Measurements from ENCODE around the gene JHY.

Gene JHY

DNA sequence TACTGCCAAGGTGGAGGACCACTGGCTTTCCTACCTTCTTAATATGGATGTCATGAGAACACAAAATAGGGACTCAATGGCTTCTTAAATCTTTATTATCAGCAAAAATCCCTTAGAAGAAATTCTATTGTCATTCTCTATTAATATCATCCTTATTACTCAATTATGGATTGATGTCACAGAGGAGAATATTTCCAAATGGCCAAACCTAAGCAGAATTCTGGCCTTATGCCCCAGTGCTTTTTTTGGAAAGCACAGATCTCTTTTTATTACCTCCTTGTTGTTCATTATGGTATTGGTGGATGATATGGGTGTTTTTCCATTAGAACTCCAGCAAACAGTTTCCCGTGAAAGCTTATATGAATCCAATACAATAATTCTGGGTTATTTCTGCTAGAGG lies 34.4 kb upstream of the JHY start:
- TF ChIP-seq, protein P1, sequence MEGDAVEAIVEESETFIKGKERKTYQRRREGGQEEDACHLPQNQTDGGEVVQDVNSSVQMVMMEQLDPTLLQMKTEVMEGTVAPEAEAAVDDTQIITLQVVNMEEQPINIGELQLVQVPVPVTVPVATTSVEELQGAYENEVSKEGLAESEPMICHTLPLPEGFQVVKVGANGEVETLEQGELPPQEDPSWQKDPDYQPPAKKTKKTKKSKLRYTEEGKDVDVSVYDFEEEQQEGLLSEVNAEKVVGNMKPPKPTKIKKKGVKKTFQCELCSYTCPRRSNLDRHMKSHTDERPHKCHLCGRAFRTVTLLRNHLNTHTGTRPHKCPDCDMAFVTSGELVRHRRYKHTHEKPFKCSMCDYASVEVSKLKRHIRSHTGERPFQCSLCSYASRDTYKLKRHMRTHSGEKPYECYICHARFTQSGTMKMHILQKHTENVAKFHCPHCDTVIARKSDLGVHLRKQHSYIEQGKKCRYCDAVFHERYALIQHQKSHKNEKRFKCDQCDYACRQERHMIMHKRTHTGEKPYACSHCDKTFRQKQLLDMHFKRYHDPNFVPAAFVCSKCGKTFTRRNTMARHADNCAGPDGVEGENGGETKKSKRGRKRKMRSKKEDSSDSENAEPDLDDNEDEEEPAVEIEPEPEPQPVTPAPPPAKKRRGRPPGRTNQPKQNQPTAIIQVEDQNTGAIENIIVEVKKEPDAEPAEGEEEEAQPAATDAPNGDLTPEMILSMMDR (IDR thresholded peaks at IDR 0.05; ENCODE audit: low read depth, low read length, missing control alignments) = no peak
- no peak for DNase-seq (ENCODE audit: low read depth)
- in situ Hi-C loops (cut with HindIII; ENCODE audit: low sequenced_read_pairs) = no loop called here
- H3K4me3 ChIP-seq (ENCODE audit: low read depth, low read length) = no peak overlapping the region

GRCh38 chr11:122850076-122850631 lies 32.4 kb upstream of the JHY start:
- peak; percentile 38 for DNase-seq (ENCODE audit: low read depth)
- in situ Hi-C loops (cut with HindIII; ENCODE audit: low sequenced_read_pairs) = no loop called here
- H3K4me3 ChIP-seq (ENCODE audit: low read depth, low read length) = no peak overlapping the region
- TF ChIP-seq, protein P1 (IDR thresholded peaks at IDR 0.05; ENCODE audit: low read depth, low read length, missing control alignments) = no peak

- no peak for DNase-seq (ENCODE audit: low read depth)
- in situ Hi-C loops (cut with HindIII; ENCODE audit: low sequenced_read_pairs) = no loop called here
- no peak overlapping the region for H3K4me3 ChIP-seq (ENCODE audit: low read depth, low read length)
- TF ChIP-seq, protein P1 (IDR thresholded peaks at IDR 0.05; ENCODE audit: low read depth, low read length, missing control alignments) = no peak
Measured at GRCh38 chr11:122851366-122851966, 31.1 kb upstream of the JHY start.

DNA sequence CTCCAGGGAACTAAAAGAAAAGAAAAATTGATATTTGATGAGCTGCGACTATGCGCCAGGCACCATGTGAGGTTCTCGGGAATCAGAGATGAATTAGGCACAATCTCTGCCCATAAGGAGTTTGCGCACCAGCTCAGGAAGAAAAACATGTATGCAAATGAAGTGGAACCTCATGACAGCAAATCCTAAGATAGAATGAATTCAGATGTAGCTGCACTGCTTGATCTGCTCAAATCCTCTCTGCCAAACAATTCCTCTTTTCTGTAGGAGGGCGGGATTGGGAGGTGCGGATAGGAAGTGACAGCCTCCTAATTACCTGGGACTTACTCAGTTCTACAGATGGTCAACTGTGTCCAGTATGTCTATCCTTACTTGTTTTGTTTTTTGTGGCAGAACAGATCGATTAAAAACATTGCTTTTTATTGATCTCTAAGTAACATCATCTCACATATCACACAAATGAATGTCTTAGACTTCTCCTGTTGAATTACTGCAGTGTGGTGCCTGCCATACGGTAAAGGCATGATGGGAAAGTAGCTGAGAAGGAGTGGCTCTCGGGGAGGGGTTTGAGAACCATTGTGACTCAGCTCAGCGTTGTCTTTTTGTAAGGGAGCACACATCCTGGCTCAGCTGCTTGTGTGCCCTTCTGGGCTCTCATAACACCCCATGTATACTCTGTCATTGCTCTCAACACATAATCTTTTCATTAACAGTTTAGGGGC lies 30.3 kb upstream of the JHY start:
- TF ChIP-seq, protein P1 (IDR thresholded peaks at IDR 0.05; ENCODE audit: low read depth, low read length, missing control alignments) = no peak
- no peak overlapping the region for H3K4me3 ChIP-seq (ENCODE audit: low read depth, low read length)
- in situ Hi-C loops (cut with HindIII; ENCODE audit: low sequenced_read_pairs) = no loop called here
- no peak for DNase-seq (ENCODE audit: low read depth)

- TF ChIP-seq, protein P1 (IDR thresholded peaks at IDR 0.05; ENCODE audit: low read depth, low read length, missing control alignments) = no peak
- no peak for DNase-seq (ENCODE audit: low read depth)
- in situ Hi-C loops (cut with HindIII; ENCODE audit: low sequenced_read_pairs) = no loop called here
- H3K4me3 ChIP-seq (ENCODE audit: low read depth, low read length) = no peak overlapping the region
Measured at GRCh38 chr11:122852796-122853160, 29.8 kb upstream of the JHY start.

- no peak for DNase-seq (ENCODE audit: low read depth)
- in situ Hi-C loops (cut with HindIII; ENCODE audit: low sequenced_read_pairs) = no loop called here
- H3K4me3 ChIP-seq (ENCODE audit: low read depth, low read length) = no peak overlapping the region
- TF ChIP-seq, protein P1 (IDR thresholded peaks at IDR 0.05; ENCODE audit: low read depth, low read length, missing control alignments) = no peak
Measured at GRCh38 chr11:122853261-122853660, 29.3 kb upstream of the JHY start.
